Measurements from ENCODE around the gene HIKESHI. TPM values are rescaled to one million over a fixed set of nuclear protein-coding genes. Genes with fewer than 3 reads are reported as not detected.
"Not testable (repeated sequence)": the region's sequence is repeated elsewhere in the genome, so short reads cannot be mapped to it uniquely, and the experiment has no call there.

HIKESHI gene
- total RNA-seq, 2 donors from 2014 or later = 23.7 to 27.8 TPM

- no peaks in the 10 kb centered on the region for H3K4me1 ChIP-seq
- intact Hi-C loops (cut with DNase I) = no loop called here
- no peak overlapping the region for H3K4me3 ChIP-seq
- H3K27ac ChIP-seq = no peak overlapping the region
- no peaks in the 10 kb centered on the region for H3K36me3 ChIP-seq
- no peaks in the 10 kb centered on the region for H3K27me3 ChIP-seq
- no peak for DNase-seq
- TF ChIP-seq CTCF (IDR thresholded peaks at IDR 0.05) = no peak
- no peaks in the 10 kb centered on the region for H3K9me3 ChIP-seq
- H3K9ac ChIP-seq (ENCODE audit: low read depth in 2 of 2, low read length in 2 of 2) = no peak overlapping the region
These were observed 33.2 kb downstream of the HIKESHI start for GRCh38 chr11:86335131-86335767.

DNA sequence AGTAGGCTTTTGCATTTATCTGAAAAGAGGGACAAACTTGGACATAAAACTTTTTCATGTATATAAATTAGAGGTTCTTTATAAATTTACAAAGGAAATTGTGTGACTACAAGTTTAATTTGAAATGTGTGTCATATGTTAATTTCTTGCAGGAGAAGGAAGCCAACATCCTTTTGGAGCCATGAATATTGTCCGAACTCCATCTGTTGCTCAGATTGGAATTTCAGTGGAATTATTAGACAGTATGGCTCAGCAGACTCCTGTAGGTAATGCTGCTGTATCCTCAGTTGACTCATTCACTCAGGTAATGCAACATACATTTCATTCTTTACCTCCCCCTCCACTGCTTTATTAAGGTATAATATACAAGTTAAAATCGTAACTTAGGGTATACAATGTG, 35.2 kb downstream of the HIKESHI start:
- H3K4me3 ChIP-seq = no peak overlapping the region
- TF ChIP-seq CTCF (IDR thresholded peaks at IDR 0.05) = no peak
- no peaks in the 10 kb centered on the region for H3K4me1 ChIP-seq
- no peaks in the 10 kb centered on the region for H3K36me3 ChIP-seq
- H3K27ac ChIP-seq = no peak overlapping the region
- no peaks in the 10 kb centered on the region for H3K9me3 ChIP-seq
- intact Hi-C loops (cut with DNase I) = no loop called here
- no peak overlapping the region for H3K9ac ChIP-seq (ENCODE audit: low read depth in 2 of 2, low read length in 2 of 2)
- no peak for DNase-seq
- H3K27me3 ChIP-seq = no peaks in the 10 kb centered on the region

- DNase-seq = no peak
- no peaks in the 10 kb centered on the region for H3K9me3 ChIP-seq
- no peak overlapping the region for H3K27ac ChIP-seq
- no peaks in the 10 kb centered on the region for H3K4me1 ChIP-seq
- no peaks in the 10 kb centered on the region for H3K36me3 ChIP-seq
- TF ChIP-seq CTCF (IDR thresholded peaks at IDR 0.05) = no peak
- no peaks in the 10 kb centered on the region for H3K27me3 ChIP-seq
- no peak overlapping the region for H3K4me3 ChIP-seq
- H3K9ac ChIP-seq (ENCODE audit: low read depth in 2 of 2, low read length in 2 of 2) = no peak overlapping the region
- intact Hi-C loops (cut with DNase I) = no loop called here
These were observed 39.3 kb downstream of the HIKESHI start for GRCh38 chr11:86341382-86341781.

GRCh38 chr11:86346513-86346912, 44.5 kb downstream of the HIKESHI start:
- Histone ChIP-seq H3K4me3 (no peak overlapping the region), H3K36me3 (no peaks in the 10 kb centered on the region), H3K9ac (ENCODE audit: low read depth in 2 of 2, low read length in 2 of 2) (no peak overlapping the region), H3K9me3 (no peaks in the 10 kb centered on the region), H3K4me1 (no peaks in the 10 kb centered on the region), H3K27ac (no peak overlapping the region), H3K27me3 (no peaks in the 10 kb centered on the region)
- no peak for TF ChIP-seq CTCF (IDR thresholded peaks at IDR 0.05)
- no peak for DNase-seq
- intact Hi-C loops (cut with DNase I) = no loop called here

DNA sequence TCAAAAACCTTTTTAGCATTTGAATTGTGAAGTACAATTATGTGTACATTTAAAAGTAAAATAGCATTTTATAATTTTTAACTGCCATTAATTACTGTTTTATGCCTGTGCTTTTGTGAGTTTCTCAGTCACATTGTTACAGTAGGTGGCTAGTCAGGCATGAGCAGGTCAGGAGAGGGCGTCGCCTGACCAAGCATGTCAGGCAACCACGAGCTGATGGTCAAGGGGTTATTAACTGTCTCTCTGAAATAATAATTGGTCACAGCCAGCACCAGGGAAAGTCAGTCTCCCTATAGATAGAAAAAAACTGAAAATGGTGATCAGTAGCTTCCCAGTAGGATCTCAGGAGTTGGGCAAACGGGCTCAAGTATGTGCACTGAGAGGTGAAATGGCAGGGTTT, 53.2 kb downstream of the HIKESHI start:
- Histone ChIP-seq H3K9me3 (no peaks in the 10 kb centered on the region), H3K4me3 (no peak overlapping the region), H3K36me3 (no peaks in the 10 kb centered on the region), H3K27ac (no peak overlapping the region), H3K27me3 (no peaks in the 10 kb centered on the region), H3K4me1 (no peaks in the 10 kb centered on the region), H3K9ac (ENCODE audit: low read depth in 2 of 2, low read length in 2 of 2) (no peak overlapping the region)
- intact Hi-C loops (cut with DNase I) = no loop called here
- TF ChIP-seq CTCF (IDR thresholded peaks at IDR 0.05) = no peak
- DNase-seq = no peak

DNA sequence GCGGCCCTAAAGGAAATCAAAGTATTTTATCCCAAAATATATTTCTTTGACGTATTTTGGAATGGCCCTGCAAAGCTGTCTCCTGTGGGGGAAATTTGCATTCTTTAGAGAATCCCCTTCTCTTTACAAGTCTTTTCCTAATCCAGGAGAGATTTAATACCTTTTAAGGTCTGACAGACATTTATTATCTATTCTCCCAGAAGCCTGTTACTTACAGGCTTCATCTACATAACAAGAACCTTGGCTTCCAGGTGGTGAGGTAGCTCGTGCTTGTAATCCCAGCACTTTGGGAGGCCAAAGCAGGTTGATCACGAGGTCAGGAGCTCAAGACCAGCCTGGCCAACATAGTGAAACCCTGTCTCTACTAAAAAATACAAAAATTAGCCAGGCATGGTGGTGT, 55.4 kb downstream of the HIKESHI start:
- H3K27ac ChIP-seq; H3K36me3 ChIP-seq; H3K9ac ChIP-seq (ENCODE audit: low read depth in 2 of 2, low read length in 2 of 2); H3K9me3 ChIP-seq; H3K27me3 ChIP-seq; intact Hi-C loops (cut with DNase I); H3K4me3 ChIP-seq; H3K4me1 ChIP-seq; DNase-seq: not testable (repeated sequence)
